Skeletal muscle tissue (tissue), 4 donors: ENCODE data around the gene ZC3H7B. TPM values are rescaled to one million over a fixed set of nuclear protein-coding genes. Genes with fewer than 3 reads are reported as not detected.
"Not testable (repeated sequence)": the region's sequence is repeated elsewhere in the genome, so short reads cannot be mapped to it uniquely, and the experiment has no call there.

Experiments used
- H3K27ac ChIP-seq: one replicate; pipeline ENCODE4 v1.7.0; 2013; ENCODE audit warnings: mild to moderate bottlenecking, low read depth, low read length, inconsistent platforms
- H3K27me3 ChIP-seq, 3 donors: one replicate each; pipeline ENCODE4 v1.7.0; 2013; ENCODE audit warnings: low read length in 3 of 3; ENCODE audit not compliant: control insufficient read depth in 3 of 3, insufficient read depth in 3 of 3
- H3K36me3 ChIP-seq, 3 donors: one replicate each; pipeline ENCODE4 v1.7.0; 2013; ENCODE audit warnings: low read length in 3 of 3; ENCODE audit not compliant: control insufficient read depth in 3 of 3, insufficient read depth in 3 of 3
- H3K4me1 ChIP-seq, 3 donors: one replicate each; pipeline ENCODE4 v1.7.0; 2013; ENCODE audit warnings: low read length in 3 of 3, mild to moderate bottlenecking in 3 of 3; ENCODE audit not compliant: control insufficient read depth in 3 of 3, insufficient read depth in 3 of 3
- H3K4me3 ChIP-seq, 3 donors: one replicate each; pipeline ENCODE4 v1.7.0; 2013; ENCODE audit warnings: low read length in 3 of 3
- H3K9ac ChIP-seq, 3 donors: one replicate each; pipeline ENCODE4 v1.7.0; 2013; ENCODE audit warnings: low read length in 3 of 3, mild to moderate bottlenecking in 3 of 3, moderate library complexity in 2 of 3, low read depth in 1 of 3
- H3K9me3 ChIP-seq, 3 donors: one replicate each; pipeline ENCODE4 v1.7.0; 2013; ENCODE audit warnings: low read length in 3 of 3; ENCODE audit not compliant: control insufficient read depth in 3 of 3
- total RNA-seq: library from RNA; depleted of rRNA; stranded (reverse); fragments of >200 nt; gene quantifications from one replicate; pipeline ENCODE4 v1.2.3, GENCODE V29; 2014
- donor health status: Osteomylitis.

The ZC3H7B gene
- total RNA-seq, 1 donor from 2014 or later, result 20.4 TPM

DNA sequence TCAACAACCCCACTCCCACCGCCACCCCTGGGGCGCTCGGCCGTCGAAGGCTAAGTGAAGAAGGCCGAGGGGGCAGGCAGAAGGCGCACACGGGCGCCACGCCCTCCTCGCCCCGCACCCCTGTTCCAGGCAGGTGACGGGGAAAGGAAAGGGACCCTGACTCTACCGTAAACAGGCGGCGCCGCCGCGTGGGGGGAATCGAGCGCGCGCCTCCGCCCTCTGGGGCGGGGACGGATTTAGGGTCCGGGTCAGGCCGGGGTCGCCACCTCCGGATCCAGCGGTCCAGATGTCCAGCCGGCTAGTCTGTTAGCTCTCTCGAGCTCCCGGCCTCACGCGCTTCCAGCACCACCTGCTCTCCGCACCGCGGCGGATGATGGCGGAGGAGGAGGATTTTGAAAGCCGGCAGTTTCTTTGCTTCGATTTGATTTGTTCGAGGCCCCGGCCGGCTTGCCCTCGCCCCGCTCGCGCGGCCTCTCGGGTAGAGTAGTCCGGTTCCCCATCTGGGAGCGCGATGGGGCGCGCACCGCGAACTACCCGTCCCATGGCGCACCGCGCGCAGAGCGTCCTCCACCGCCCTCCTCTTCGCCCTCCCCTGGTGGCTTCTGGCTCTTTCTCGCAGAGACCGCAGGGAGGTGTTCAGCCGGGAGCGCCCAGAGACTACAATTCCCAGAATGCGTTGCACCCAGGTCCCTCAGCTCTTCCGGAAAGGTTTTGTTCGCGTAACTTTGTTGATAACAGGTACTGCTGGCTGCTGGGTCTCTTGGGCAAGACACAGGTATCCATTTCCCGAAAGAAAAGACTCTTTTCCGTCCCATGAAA is 15.3 kb upstream of the ZC3H7B start, which contains the start of gene RANGAP1:
RANGAP1 (minus strand) TSS at position 368 of the 819 bp plus-strand sequence. CDS start 5,143 bp downstream, outside the sequence.
- peaks cover 11 to 22% (median 15%) of the 10 kb centered on the region in 3 donors for H3K4me1 ChIP-seq
- no peaks in the 10 kb centered on the region for H3K27me3 ChIP-seq
- H3K4me3 ChIP-seq, result peak within 1 kb of the TSS; percentile 86 to 95 (median 90)
- peaks cover 6 to 10% (median 8%) of the 10 kb centered on the region in 3 donors for H3K36me3 ChIP-seq
- peak within 1 kb of the TSS; percentile 79 to 92 (median 91) for H3K9ac ChIP-seq
- no peaks in the 10 kb centered on the region for H3K9me3 ChIP-seq
- peak within 1 kb of the TSS; percentile 73 for H3K27ac ChIP-seq

DNA sequence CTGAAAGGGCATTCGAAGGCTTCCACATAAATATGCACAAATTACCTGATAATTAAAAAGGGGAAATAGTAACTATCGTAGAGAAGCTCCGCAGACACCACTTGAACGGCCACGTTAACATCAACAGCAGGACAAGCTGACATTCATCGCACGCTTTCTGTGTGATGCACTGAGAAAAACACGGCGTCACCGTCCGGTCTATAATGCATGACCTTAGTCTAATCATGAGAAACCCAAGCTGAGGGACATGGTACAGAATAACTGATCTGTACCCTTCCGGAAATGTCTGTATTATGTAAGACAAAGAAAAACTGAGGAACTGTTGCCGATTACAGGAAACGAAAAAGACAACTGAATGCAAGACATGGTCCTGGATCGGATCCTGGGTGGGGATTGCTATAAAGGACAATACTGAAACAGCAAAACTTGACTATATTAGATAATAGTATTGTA is 14.7 kb upstream of the ZC3H7B start:
- Histone ChIP-seq H3K27me3 (no peaks in the 10 kb centered on the region), H3K27ac (peak overlapping the region; percentile 72), H3K4me3 (peak overlapping the region; percentile 84 to 95 (median 88)), H3K9me3 (no peaks in the 10 kb centered on the region), H3K36me3 (peaks cover 1 to 6% (median 4%) of the 10 kb centered on the region in 3 donors), H3K9ac (peak overlapping the region; percentile 64 to 92 (median 91)), H3K4me1 (peaks cover 11 to 22% (median 15%) of the 10 kb centered on the region in 3 donors)

DNA sequence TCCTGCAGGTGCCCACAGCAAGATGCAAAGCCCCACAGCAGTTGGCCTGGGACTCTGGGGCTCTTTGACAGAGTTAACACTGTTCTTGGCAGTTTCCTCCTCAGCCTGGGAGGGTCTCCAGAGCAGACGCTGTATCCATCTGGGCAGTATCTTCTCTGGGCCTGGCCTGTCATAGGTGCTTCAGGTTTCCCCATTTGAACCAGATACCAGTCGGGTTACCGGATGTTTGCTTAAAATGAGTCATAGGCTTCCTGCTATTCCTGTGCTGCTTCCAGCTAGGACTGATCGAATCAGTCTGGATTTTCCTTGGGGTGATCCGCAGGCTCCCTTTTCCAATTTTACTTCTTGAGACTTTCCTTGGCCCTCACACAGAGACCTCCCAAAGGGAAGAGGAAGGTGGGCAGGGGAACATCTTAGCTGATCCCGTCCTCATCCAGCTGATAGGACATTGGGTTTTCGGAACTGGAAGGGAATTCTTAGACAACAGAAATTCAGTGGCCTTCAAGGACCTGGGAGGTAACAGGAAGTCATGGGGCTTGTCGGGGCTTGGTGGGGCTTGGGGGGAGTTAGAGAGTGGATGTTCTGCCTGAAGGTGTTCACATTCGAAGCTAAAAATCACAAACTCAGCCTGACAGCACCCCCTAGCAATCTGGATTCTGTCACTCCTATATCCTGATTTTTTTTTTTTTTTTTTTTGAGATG is 12.9 kb upstream of the ZC3H7B start:
- Histone ChIP-seq H3K9me3 (no peaks in the 10 kb centered on the region), H3K4me3 (no peak overlapping the region), H3K36me3 (no peaks in the 10 kb centered on the region), H3K9ac (no peak overlapping the region), H3K27ac (peak overlapping the region; percentile 74), H3K27me3 (no peaks in the 10 kb centered on the region), H3K4me1 (peaks cover 11 to 22% (median 15%) of the 10 kb centered on the region in 3 donors)

DNA sequence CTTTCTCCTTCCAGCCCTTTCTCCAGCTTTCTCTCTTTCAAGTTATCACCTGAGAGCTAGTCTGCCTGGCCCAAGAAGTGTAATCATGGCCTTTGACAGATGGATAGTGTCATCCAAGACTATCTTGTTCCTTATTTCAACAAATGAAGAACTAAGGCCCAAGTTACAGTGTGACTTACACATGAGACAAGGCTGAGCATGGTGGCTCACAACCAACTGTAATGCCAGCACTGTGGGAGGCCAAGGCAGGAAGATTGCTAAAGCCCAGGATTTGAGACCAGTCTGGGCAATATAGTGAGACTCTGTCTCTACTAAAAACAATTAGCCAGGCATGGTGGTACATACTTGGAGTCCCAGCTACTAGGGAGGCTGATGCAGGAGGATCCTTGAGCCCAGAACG is 11.7 kb upstream of the ZC3H7B start:
- H3K4me3 ChIP-seq, result no peak overlapping the region
- H3K4me1 ChIP-seq, result peaks cover 11 to 19% (median 15%) of the 10 kb centered on the region in 3 donors
- H3K27me3 ChIP-seq, result no peaks in the 10 kb centered on the region
- no peaks in the 10 kb centered on the region for H3K9me3 ChIP-seq
- no peaks in the 10 kb centered on the region for H3K36me3 ChIP-seq
- no peak overlapping the region for H3K27ac ChIP-seq
- no peak overlapping the region for H3K9ac ChIP-seq

DNA sequence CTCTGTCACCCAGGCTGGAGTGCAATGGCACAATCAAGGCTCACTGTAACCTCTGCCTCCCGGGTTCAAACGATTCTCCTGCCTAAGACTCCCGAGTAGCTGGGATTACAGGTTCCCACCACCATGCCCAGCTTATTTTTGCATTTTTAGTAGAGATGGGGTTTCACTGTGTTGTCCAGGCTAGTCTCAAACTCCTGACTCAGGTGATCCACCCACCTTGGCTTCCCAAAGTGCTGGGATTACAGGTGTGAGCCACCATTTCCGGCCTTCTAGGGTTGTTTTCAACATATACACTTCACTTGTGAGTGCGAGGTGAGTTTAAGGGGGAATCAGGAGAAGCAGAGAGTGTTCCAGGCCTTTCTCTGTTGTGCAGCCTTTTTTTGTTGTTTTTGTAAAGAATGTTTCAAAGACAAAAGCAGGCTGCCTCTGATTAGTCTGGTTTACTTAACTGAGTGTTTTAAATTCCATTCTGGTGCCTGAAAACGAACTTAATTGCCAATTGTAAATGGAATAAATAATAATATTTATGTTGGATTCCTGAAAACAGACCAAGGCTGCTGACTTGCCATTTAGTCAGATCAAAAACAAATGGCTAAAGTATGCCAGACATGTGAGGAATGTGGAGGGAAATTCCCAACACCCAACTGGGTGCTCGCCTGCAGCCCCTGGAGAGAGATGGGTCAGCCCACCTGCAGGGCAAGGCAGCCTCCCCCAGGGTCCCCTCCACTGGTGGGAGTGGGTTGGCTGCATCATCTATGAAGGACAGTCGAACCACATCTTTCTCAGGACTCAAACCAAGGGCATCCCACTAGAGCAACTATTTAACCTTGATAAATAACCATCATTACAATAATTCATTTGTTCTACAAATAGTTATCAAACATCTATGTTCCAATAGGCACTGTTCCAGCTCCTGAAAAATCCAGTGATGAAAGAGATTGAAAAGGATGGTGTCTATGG is 10.8 kb upstream of the ZC3H7B start:
- no peaks in the 10 kb centered on the region for H3K36me3 ChIP-seq
- H3K9ac ChIP-seq, result no peak overlapping the region
- no peaks in the 10 kb centered on the region for H3K27me3 ChIP-seq
- no peak overlapping the region for H3K27ac ChIP-seq
- no peaks in the 10 kb centered on the region for H3K9me3 ChIP-seq
- peaks cover 4 to 10% (median 7%) of the 10 kb centered on the region in 3 donors for H3K4me1 ChIP-seq
- no peak overlapping the region for H3K4me3 ChIP-seq

DNA sequence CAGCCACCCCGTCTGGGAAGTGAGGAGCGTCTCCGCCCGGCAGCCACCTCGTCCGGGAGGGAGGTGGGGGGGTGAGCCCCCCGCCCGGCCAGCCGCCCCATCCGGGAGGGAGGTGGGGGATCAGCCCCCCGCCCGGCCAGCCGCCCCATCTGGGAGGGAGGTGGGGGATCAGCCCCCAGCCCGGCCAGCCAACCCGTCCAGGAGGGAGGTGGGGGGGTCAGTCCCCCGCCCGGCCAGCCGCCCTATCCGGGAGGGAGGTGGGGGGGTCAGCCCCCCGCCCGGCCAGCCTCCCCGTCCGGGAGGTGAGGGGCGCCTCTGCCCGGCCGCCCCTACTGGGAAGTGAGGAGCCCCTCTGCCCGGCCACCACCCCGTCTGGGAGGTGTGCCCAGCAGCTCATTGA is 6.5 kb upstream of the ZC3H7B start:
- H3K9ac ChIP-seq, H3K4me3 ChIP-seq, H3K27me3 ChIP-seq, H3K9me3 ChIP-seq, H3K4me1 ChIP-seq, H3K27ac ChIP-seq, H3K36me3 ChIP-seq: not testable (repeated sequence)

DNA sequence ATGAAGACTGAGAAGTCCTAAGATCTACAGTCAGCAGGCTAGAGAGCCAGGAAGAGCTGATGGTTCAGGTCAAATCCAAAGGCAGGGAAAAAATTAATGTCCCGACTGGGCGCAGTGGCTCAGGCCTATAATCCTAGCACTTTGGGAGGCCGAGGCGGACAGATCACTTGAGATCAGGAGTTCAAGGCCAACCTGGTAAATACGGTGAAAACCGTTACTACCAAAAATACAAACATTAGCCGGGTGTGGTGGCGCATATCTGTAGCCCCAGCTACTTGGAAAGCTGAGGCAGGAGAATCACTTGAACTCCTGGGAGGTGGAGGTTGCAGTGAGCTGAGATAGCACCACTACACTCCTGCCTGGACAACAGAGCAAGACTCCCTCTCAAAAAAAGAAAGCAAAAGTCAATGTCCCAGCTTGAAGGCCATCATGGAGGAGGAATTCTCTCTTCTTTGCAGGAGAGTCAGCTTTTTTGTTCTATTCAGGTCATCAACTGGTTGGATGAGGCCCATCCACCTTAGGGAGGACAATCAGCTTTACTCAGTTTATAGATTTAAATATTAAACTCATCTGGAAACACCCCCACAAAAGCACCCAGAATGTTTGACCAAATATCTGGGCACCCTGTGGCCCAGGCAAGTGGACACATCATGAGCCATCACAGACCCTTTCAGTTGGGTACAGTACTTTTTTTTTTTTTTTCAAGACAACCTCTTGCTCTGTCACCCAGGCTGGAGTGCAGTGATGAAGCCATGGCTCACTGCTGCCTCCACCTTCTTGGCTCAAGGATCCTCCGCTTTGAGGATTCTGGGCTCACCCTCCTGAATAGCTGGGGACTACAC is 4.3 kb upstream of the ZC3H7B start:
- no peak overlapping the region for H3K4me3 ChIP-seq
- H3K36me3 ChIP-seq, result no peaks in the 10 kb centered on the region
- no peak overlapping the region for H3K27ac ChIP-seq
- peaks cover 4 to 6% (median 6%) of the 10 kb centered on the region in 3 donors for H3K4me1 ChIP-seq
- H3K9me3 ChIP-seq, result no peaks in the 10 kb centered on the region
- H3K27me3 ChIP-seq, result no peaks in the 10 kb centered on the region
- H3K9ac ChIP-seq, result no peak overlapping the region

DNA sequence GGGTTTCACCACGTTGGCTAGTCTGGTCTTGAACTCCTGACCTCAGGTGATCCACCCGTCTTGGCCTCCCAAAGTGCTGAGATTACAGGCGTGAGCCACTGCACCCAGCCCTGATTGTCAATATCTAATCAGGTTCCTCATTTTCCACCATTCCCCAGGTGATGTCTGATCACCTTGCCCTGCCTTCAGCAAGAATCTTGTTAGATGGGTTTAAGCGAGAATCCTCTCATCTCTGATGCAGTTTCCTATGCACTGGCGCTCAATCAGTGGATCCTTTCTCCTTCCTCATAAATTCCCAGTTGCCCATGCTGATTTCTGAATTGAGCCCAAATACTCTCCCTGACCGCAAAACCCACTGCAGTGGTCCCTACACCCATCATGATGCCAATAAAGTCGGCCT is 664 bp upstream of the ZC3H7B start:
- Histone ChIP-seq H3K36me3 (no peaks in the 10 kb centered on the region), H3K9ac (peak overlapping the region; percentile 83 to 96 (median 88)), H3K4me3 (peak overlapping the region; percentile 76 to 77 (median 76)), H3K9me3 (no peaks in the 10 kb centered on the region), H3K4me1 (peaks cover 14 to 15% (median 15%) of the 10 kb centered on the region in 3 donors), H3K27ac (peak overlapping the region; percentile 79), H3K27me3 (no peaks in the 10 kb centered on the region)
